GM12873 (cell line): ENCODE measurements around the gene ZDHHC19.

Experiments
- CTCF ChIP-seq: IDR thresholded peaks from 2 replicates; pipeline ENCODE4 v1.5.1; 2012; ENCODE audit warnings: low read depth, mild to moderate bottlenecking, moderate library complexity, low read length, control low read depth; ENCODE audit not compliant: insufficient read depth; ENCODE audit errors: missing control alignments

The ZDHHC19 gene

GRCh38 chr3:196164576-196164975, 46.6 kb downstream of the ZDHHC19 start:
- no peak for TF ChIP-seq CTCF

GRCh38 chr3:196163666-196164493, 47.3 kb downstream of the ZDHHC19 start:
- TF ChIP-seq CTCF = no peak

- no peak for TF ChIP-seq CTCF
These were observed 48.0 kb downstream of the ZDHHC19 start for GRCh38 chr3:196163212-196163611.

GRCh38 chr3:196162679-196163078, 48.5 kb downstream of the ZDHHC19 start:
- no peak for TF ChIP-seq CTCF

GRCh38 chr3:196159952-196160804, 51.0 kb downstream of the ZDHHC19 start:
- TF ChIP-seq CTCF = no peak

GRCh38 chr3:196159526-196159925, 51.7 kb downstream of the ZDHHC19 start:
- no peak for TF ChIP-seq CTCF

- TF ChIP-seq CTCF = no peak
These were observed 55.0 kb downstream of the ZDHHC19 start for GRCh38 chr3:196156160-196156559.
